SK-N-MC (cell line): ENCODE results near the gene SBNO1.

Source experiments
- EZH2 ChIP-seq: fragments of 200-600 bp; sonication (generic); IDR thresholded peaks from one replicate; pipeline ENCODE4 v1.6.1; 2017; ENCODE audit warnings: antibody characterized with exemption
- FOXP2 ChIP-seq: optimal IDR thresholded peaks from 2 replicates; pipeline ENCODE3; 2011; ENCODE audit warnings: mild to moderate bottlenecking, moderate library complexity; ENCODE audit not compliant: insufficient read depth; ENCODE audit errors: extremely low read length, control extremely low read depth
- POLR2AphosphoS5 ChIP-seq: IDR thresholded peaks from 2 replicates; pipeline ENCODE4 v1.6.1; 2012; ENCODE audit warnings: mild to moderate bottlenecking, low read depth, low read length, borderline replicate concordance

DNA sequence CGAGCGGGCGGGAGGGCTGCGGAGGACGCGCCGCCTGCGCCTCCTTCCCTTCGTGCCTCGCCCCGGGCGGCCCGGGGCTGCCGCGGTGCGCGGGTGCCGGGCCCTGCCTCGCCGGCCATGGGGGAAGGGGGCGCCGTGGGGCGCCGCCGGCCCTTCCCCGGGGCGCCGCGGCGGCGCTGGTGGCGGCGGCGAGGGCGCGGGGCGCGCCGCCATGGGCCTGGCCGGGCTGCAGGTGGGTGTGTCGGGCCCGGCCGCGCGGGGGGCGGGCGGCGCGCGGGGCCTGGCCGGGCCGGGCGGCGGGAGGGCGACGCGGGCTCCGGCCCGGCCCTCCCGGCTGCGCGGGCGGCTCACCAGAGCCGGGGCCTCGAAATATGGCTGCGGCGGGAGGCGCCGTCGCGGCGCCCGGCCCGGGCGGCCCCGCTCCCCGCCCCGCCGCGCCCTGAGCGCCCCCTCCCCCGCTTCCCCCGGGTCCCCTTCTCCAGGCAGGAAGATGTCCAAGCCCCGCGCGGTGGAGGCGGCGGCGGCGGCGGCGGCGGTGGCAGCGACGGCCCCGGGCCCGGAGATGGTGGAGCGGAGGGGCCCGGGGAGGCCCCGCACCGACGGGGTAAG lies 24.4 kb upstream of the SBNO1 start:
- TF ChIP-seq POLR2AphosphoS5 (no peak), EZH2 (no peak), FOXP2 (no peak)
